Ishikawa (cell line): Measurements from ENCODE around the gene ZNF423.

Experiments used
- CEBPB ChIP-seq: IDR thresholded peaks from 2 replicates; pipeline ENCODE4 v1.6.1; 2012
- CREB1 ChIP-seq: IDR thresholded peaks from 2 replicates; pipeline ENCODE4 v1.6.1; 2012; ENCODE audit warnings: low read depth
- EGR1 ChIP-seq: IDR thresholded peaks from 2 replicates; pipeline ENCODE4 v1.6.1; 2012
- EP300 ChIP-seq: IDR thresholded peaks from 2 replicates; pipeline ENCODE4 v1.6.1; 2012; ENCODE audit warnings: borderline replicate concordance
- FOXM1 ChIP-seq: IDR thresholded peaks from 2 replicates; pipeline ENCODE4 v1.6.1; 2012; ENCODE audit warnings: low read depth, borderline replicate concordance
- MAX ChIP-seq: IDR thresholded peaks from 2 replicates; pipeline ENCODE4 v1.6.1; 2012
- NFIC ChIP-seq: IDR thresholded peaks from 2 replicates; pipeline ENCODE4 v1.6.1; 2012
- RAD21 ChIP-seq: IDR thresholded peaks from 2 replicates; pipeline ENCODE4 v1.6.1; 2012; ENCODE audit warnings: low read depth
- REST ChIP-seq: IDR thresholded peaks from 2 replicates; pipeline ENCODE4 v1.6.1; 2012; ENCODE audit warnings: low read depth, mild to moderate bottlenecking
- TAF1 ChIP-seq: IDR thresholded peaks from 2 replicates; pipeline ENCODE4 v1.6.1; 2012; ENCODE audit warnings: low read depth, mild to moderate bottlenecking
- TCF12 ChIP-seq: IDR thresholded peaks from 2 replicates; pipeline ENCODE4 v1.6.1; 2012; ENCODE audit warnings: low read depth
- TEAD4 ChIP-seq: IDR thresholded peaks from 2 replicates; pipeline ENCODE4 v1.6.1; 2012
- USF1 ChIP-seq: IDR thresholded peaks from 2 replicates; pipeline ENCODE4 v1.6.1; 2012
- YY1 ChIP-seq: IDR thresholded peaks from 2 replicates; pipeline ENCODE4 v1.6.1; 2012; ENCODE audit warnings: low read depth
- ZBTB7A ChIP-seq: IDR thresholded peaks from 2 replicates; pipeline ENCODE4 v1.6.1; 2012; ENCODE audit warnings: low read depth

ZNF423 gene

GRCh38 chr16:49834531-49835151, 21.3 kb downstream of the ZNF423 start:
- no peak for TF ChIP-seq EP300
- no peak for TF ChIP-seq NFIC
- no peak for TF ChIP-seq FOXM1
- TF ChIP-seq TAF1, result no peak
- TF ChIP-seq MAX, result no peak
- no peak for TF ChIP-seq YY1
- no peak for TF ChIP-seq EGR1

GRCh38 chr16:49833796-49834530, 21.9 kb downstream of the ZNF423 start:
- TF ChIP-seq MAX, result no peak
- no peak for TF ChIP-seq CREB1
- TF ChIP-seq CEBPB, result no peak
- no peak for TF ChIP-seq ZBTB7A
- no peak for TF ChIP-seq TCF12
- TF ChIP-seq RAD21, result no peak
- no peak for TF ChIP-seq TEAD4
- no peak for TF ChIP-seq NFIC
- no peak for TF ChIP-seq FOXM1
- TF ChIP-seq REST, result no peak
- TF ChIP-seq EGR1, result no peak
- no peak for TF ChIP-seq YY1
- TF ChIP-seq EP300, result no peak

- no peak for TF ChIP-seq YY1
- TF ChIP-seq MAX, result no peak
- no peak for TF ChIP-seq CREB1
- no peak for TF ChIP-seq FOXM1
- no peak for TF ChIP-seq CEBPB
These were observed 22.8 kb downstream of the ZNF423 start for GRCh38 chr16:49833085-49833484.

- TF ChIP-seq USF1 (no peak), REST (no peak), FOXM1 (no peak), TEAD4 (no peak), YY1 (no peak), TCF12 (no peak), MAX (no peak), EGR1 (no peak), CREB1 (no peak), ZBTB7A (no peak)
These were observed 23.7 kb downstream of the ZNF423 start for GRCh38 chr16:49832177-49832576.

GRCh38 chr16:49830873-49831272, 25.0 kb downstream of the ZNF423 start:
- TF ChIP-seq CEBPB, result no peak
- no peak for TF ChIP-seq TCF12
- no peak for TF ChIP-seq EP300
- TF ChIP-seq MAX, result no peak
- no peak for TF ChIP-seq ZBTB7A
- TF ChIP-seq YY1, result no peak
- no peak for TF ChIP-seq FOXM1

- no peak for TF ChIP-seq EP300
- no peak for TF ChIP-seq MAX
- no peak for TF ChIP-seq USF1
- no peak for TF ChIP-seq REST
These were observed 27.2 kb downstream of the ZNF423 start for GRCh38 chr16:49828533-49829267.
